Measurements from ENCODE around the gene KIZ. TPM values are rescaled to one million over a fixed set of nuclear protein-coding genes. Genes with fewer than 3 reads are reported as not detected.

KIZ gene
- polyA plus RNA-seq, 1 experiment, result 13.6 TPM

DNA sequence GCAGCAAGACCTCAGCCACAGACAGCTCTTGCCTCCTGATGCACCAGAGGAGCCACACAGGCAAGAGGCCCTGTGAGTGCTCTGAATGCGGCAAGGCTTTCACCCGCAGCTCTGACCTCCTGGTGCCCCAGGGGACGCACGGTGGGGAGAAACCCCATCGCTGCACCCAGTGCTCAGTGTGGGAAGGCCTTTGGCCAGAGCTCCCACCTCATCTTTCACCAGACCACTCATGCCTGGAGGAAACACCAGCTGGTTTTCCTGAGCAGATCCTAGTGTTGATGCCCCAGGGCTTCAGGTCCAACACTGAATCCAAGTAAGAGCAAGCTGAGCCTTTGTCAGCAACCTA is 140.3 kb downstream of the KIZ start:
- POLR2A ChIA-PET, result no interaction called here
- CTCF ChIA-PET, result interaction anchor here (0.5 kb wide), 1 partner anchor 18 kb away, joined by 3 read pairs; no protein-coding TSS in a partner anchor

DNA sequence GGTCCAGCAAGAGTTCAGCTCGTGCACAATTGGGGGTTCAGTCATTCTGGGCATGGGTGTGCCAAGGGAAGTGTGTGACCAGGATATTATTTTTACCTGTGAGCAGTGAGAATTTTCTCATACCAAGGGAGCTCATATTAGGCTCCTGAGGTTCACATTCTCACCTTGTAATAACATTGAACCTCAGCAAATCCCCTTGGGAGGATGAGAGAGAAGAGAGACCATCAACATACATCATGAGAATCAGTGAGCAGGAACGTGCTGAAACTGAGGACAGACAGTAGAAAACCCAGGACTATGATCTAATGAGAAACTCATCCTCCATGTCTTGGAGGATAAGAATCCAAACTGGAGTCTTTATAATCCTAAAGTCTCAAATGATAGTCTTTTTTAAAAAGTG is 143.9 kb downstream of the KIZ start:
- no peak for TF ChIP-seq CTCF (IDR thresholded peaks at IDR 0.05; ENCODE audit: insufficient read depth, low read depth, low read length)
- H3K27me3 ChIP-seq (ENCODE audit: control insufficient read depth, insufficient read depth, low read length), result peaks cover 2% of the 10 kb centered on the region; the same call in 1 of the 2 replicates
- no peak overlapping the region for H3K4me3 ChIP-seq (ENCODE audit: low read depth, low read length)
- ChIA-PET CTCF (interaction anchor here (0.9 to 2.0 kb wide), 3 partner anchors 10 to 147 kb away, joined by 3 to 10 read pairs (median 5); no protein-coding TSS in a partner anchor), POLR2A (no interaction called here)
- DNase-seq (ENCODE audit: low read depth), result no peak
- no peaks in the 10 kb centered on the region for H3K36me3 ChIP-seq (ENCODE audit: control insufficient read depth, insufficient read depth, low read length)

More for the DNA sequence above, 140.3 kb downstream of the KIZ start:
- Histone ChIP-seq H3K27me3 (ENCODE audit: control insufficient read depth, insufficient read depth, low read length) (peaks cover 2% of the 10 kb centered on the region), H3K36me3 (ENCODE audit: control insufficient read depth, insufficient read depth, low read length) (no peaks in the 10 kb centered on the region), H3K4me3 (ENCODE audit: low read depth, low read length) (no peak overlapping the region)
- no peak for TF ChIP-seq CTCF (IDR thresholded peaks at IDR 0.05; ENCODE audit: insufficient read depth, low read depth, low read length)
- DNase-seq (ENCODE audit: low read depth), result no peak

DNA sequence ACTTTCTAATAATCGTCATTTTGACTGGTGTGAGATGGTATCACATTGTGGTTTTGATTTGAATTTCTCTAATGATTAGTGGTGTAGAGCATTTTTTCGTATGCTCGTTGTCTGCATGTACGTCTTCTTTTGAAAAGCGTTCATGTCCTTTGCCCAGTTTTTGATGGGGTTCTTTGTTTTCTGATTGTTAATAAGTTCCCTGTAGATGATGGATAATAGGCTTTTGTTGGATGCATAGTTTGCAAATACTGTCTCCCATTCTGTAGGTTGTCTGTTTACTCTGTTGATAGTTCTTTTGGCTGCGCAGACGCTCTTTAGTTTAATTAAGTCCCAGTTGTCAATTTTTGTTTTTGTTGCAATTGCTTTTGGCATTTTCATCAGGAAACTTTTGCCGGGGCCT is 144.9 kb downstream of the KIZ start:
- TF ChIP-seq CTCF (IDR thresholded peaks at IDR 0.05; ENCODE audit: insufficient read depth, low read depth, low read length), result no peak
- POLR2A ChIA-PET, result no interaction called here
- no peak overlapping the region for H3K4me3 ChIP-seq (ENCODE audit: low read depth, low read length)
- DNase-seq (ENCODE audit: low read depth), result no peak
- H3K27me3 ChIP-seq (ENCODE audit: control insufficient read depth, insufficient read depth, low read length), result peaks cover 2% of the 10 kb centered on the region; the same call in 1 of the 2 replicates
- H3K36me3 ChIP-seq (ENCODE audit: control insufficient read depth, insufficient read depth, low read length), result no peaks in the 10 kb centered on the region
- CTCF ChIA-PET, result interaction anchor here (0.6 kb wide), 1 partner anchor 515 kb away, joined by 3 read pairs; no protein-coding TSS in a partner anchor

- Histone ChIP-seq H3K27me3 (ENCODE audit: control insufficient read depth, insufficient read depth, low read length) (no peaks in the 10 kb centered on the region), H3K36me3 (ENCODE audit: control insufficient read depth, insufficient read depth, low read length) (no peaks in the 10 kb centered on the region), H3K4me3 (ENCODE audit: low read depth, low read length) (no peak overlapping the region)
- DNase-seq (ENCODE audit: low read depth), result no peak
- ChIA-PET CTCF (no interaction called here), POLR2A (no interaction called here)
- no peak for TF ChIP-seq CTCF (IDR thresholded peaks at IDR 0.05; ENCODE audit: insufficient read depth, low read depth, low read length)
These were observed 146.4 kb downstream of the KIZ start for GRCh38 chr20:21272279-21272678.

GRCh38 chr20:21272679-21273078 is 146.8 kb downstream of the KIZ start:
- ChIA-PET POLR2A (no interaction called here), CTCF (no interaction called here)
- DNase-seq (ENCODE audit: low read depth), result no peak
- Histone ChIP-seq H3K36me3 (ENCODE audit: control insufficient read depth, insufficient read depth, low read length) (no peaks in the 10 kb centered on the region), H3K27me3 (ENCODE audit: control insufficient read depth, insufficient read depth, low read length) (no peaks in the 10 kb centered on the region), H3K4me3 (ENCODE audit: low read depth, low read length) (no peak overlapping the region)
- TF ChIP-seq CTCF (IDR thresholded peaks at IDR 0.05; ENCODE audit: insufficient read depth, low read depth, low read length), result no peak
